GM18499 (cell line): Measurements from ENCODE around the gene EGR1.

Experiments used
- ATAC-seq: cut with Tn5 transposase; IDR thresholded peaks from one replicate; pipeline ENCODE4 v1.9.1; 2021; ENCODE audit warnings: moderate number of reproducible peaks; ENCODE audit not compliant: insufficient read depth, unreplicated experiment

The EGR1 gene

GRCh38 chr5:138465261-138466124 lies at the start of gene EGR1:
EGR1 (plus strand) TSS chr5:138465479; CDS start chr5:138465762, 283 bp downstream.
- peak; percentile 33 for ATAC-seq

- no peak for ATAC-seq
These were observed 46.8 kb upstream of the EGR1 start for GRCh38 chr5:138418444-138418843.

DNA sequence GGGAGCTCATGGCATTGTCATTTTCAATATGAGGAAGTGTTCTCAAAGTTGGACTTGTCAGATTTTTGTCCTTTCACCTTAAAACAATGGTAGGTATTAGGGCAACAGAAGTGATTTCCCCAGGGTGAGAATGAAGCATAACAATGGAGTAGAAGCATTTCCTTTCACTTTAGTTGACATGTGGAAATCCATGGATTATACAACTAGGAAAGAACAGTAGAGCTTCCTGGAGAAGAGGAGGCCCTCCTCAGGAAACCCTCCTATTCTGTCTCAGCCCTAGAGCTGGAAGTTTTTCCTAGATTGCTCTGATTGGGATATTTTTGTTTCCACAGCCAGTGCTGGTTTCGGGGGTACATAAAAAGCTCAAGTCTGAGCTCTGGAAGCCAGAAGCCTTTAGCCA lies 40.2 kb upstream of the EGR1 start:
- no peak for ATAC-seq

- ATAC-seq: no peak
These were observed 29.3 kb upstream of the EGR1 start for GRCh38 chr5:138435943-138436342.

GRCh38 chr5:138438003-138438723 lies 27.1 kb upstream of the EGR1 start:
- no peak for ATAC-seq

GRCh38 chr5:138438724-138439476 lies 26.4 kb upstream of the EGR1 start, which contains the start of gene REEP2:
REEP2 (plus strand) TSS chr5:138439057; CDS start chr5:138439209, 152 bp downstream.
- no peak for ATAC-seq

GRCh38 chr5:138439477-138440158 lies 25.7 kb upstream of the EGR1 start:
- ATAC-seq: no peak

GRCh38 chr5:138440159-138441073 lies 24.9 kb upstream of the EGR1 start:
- no peak for ATAC-seq

GRCh38 chr5:138441221-138441620 lies 24.1 kb upstream of the EGR1 start:
- ATAC-seq: no peak

DNA sequence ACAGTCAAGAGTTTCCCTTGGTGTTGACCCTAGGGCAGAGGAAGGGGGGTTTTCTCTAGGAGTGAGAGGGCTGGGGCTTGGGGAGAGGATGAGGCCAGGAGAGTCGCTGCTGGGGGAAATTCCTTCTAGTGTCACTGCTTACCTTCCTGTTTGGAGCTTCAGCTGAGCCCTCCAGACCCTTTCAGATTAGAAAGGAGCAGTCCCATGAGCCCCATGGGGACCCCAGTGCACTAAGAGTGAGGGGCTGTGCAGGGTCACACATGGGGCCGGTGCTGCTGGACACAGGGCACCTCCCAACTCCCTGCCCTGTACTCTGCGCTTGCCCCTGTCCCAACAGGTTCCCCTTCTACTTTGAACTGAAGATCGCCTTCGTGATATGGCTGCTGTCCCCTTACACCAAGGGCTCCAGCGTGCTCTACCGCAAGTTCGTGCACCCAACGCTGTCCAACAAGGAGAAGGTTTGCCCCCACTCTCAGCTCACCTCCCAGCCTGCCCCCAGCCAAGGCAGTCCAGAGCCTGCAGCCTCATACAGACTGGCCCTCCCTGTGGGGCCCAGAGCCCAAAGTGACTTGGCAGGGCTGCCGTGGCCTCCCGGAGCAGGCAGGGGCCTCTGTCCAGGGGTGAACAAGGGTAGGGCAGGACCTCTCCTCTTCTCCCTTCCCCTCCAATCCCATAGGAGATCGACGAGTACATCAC lies 21.1 kb upstream of the EGR1 start:
- ATAC-seq: no peak

DNA sequence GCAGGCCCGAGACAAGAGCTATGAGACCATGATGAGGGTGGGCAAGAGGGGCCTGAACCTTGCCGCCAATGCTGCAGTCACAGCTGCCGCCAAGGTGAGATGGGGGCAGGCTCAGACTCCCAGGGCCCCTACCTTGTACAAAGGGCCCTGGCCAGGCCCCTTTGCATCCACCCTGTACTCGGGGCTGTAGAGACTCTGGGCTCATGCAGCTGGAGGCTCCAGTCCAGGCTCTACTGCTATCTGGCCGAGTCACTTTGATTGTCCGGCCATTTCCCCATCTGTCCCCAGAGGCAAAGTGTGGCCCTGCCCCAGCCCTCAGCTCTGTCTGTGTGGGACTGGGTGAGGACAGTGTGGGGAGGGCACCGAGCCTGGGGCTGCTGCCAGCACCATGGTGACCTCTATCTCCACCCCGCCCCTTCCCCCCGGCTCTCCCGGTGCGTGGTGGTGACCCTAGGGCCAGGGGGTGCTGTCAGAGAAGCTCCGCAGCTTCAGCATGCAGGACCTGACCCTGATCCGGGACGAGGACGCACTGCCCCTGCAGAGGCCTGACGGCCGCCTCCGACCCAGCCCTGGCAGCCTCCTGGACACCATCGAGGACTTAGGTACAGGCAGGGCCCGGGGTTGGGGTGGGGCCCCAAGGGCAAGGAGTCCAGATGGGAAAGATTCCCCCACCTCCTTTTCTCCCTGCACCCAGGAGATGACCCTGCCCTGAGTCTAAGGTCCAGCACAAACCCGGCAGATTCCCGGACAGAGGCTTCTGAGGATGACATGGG lies 20.3 kb upstream of the EGR1 start:
- no peak for ATAC-seq

DNA sequence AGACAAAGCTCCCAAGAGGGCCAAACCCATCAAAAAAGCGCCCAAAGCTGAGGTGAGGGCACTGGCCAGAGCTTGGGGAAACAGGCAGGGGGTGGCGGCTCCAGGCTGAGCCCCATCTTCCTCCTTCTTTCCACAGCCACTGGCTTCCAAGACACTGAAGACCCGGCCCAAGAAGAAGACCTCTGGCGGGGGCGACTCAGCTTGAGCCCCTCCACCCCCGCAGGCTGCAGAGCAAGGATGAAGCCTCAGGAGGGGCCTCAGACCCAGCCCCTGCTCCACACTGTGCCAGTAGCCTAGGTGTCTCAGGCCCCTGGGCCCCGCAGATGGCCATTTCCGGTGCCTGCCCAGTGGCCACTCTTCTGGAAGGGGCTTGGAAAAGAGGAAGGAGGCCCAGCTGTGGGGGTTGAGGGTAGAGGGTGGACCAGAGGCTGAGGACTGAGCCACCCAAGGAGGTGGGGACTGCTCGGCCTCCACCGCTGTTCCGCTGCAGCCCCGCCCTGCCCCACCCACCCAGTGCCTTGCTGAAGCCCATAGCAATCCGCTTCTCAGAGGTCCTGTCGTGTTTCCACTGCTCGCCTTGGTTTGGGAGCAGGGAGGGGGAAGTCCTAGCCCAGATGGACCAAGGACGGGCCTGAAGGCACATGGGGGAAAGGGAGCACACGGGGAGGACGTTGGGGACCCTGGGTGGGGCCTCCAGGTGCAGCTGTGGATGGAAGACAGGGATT lies 19.6 kb upstream of the EGR1 start:
- ATAC-seq: no peak

- no peak for ATAC-seq
These were observed 17.2 kb upstream of the EGR1 start for GRCh38 chr5:138448070-138448469.

DNA sequence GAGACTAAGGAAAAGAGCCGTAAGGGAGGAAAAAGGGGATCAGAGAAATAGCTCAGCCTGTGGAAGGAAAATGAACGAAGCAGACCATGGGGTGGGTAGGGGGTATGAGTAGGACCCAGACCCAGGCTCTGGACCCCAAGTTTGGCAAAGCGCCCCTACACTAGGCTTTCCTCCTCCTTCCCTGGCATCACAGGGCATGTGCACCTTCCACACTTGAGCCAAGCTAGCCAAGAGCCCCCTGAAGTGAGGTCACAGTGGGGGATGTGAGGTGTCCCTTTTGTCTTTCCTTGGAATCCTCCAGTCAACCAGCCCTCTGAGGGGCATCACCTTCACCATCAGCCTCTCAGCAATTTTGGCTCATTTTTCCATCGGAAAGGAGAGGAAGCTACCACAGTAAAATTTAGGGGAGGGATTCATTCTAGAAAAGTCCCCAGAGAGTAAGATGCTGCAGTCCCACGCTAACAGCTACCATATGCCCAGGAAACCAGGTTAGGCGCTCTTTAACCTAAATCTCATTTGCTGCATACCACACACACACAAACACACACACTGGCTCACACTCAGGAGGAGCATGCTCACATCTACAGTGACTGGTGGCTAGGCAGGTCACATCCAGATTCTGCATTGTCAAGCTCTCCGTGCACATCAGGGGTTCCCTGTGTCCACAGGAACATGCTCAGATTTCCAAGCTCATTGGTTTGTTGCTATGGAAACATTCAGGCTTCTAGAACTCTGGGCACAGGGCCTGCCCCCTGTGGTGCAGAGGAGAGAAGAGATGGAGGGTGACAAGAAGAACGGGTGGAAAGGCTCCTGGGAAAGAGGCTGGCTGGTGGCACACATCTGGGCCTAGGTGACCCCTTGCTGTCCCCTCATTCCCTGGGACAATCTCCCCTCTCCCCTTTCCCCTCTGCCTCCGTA lies 16.5 kb upstream of the EGR1 start:
- ATAC-seq: no peak

DNA sequence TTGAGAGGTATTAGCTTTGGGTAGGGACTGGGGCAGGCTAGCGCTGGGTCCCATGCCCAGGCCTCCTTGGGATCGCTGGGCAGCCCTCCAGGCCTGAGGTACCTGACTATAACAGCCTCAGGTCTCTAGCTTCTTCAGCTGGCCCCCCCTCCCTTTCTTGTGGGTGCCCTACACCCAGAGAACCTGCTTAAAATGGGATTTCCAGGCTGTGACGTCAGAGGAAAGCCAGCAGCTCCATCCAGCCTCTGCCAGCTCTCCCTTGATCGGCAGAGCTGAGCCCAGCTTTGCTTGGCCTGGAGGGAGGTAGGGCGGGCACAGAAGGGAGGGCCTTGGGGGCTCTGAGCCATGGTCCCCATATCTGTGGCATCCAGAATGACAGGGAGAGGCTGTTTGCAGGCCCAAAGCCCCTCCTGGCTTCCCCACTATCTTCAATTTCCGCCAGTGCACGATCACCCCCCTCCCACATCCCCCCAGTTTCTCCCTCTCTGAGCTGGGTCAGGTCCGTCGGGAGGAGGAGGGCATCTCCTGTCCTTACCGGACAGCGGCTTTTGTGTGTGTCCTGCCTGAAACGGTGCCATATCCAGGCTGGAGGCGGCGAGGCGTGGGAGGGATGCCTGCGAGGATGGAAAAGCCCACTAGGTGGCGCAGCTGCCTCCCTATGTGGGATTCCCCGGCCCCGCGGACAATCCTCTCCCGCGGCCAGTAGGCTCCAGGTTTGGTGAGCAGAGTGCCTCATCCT lies 15.6 kb upstream of the EGR1 start:
- ATAC-seq: no peak

DNA sequence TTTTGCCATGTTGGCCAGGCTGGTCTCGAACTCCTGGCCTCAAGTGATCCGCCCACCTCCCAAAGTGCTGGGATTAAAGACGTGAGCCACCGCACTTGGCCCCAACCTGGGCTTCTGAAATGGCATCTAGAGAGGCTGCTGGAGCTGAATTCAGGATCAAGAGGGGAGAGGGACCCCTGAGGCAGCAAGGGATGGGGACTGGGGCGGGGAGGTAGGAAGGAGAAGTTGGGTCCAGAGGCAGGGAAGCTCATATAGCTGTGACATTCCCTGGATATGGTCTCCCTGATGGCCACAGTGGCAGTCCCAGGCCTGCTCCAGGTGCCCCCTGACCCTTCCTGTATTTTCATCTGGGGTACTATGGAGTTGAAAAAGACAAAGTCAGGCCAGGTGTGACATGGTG lies 14.3 kb upstream of the EGR1 start:
- ATAC-seq: no peak
